Embryonic facial prominence (tissue), 1 donor: ENCODE results near the gene CTTN.

ENCODE experiments used
- DNase-seq: peaks from one replicate; pipeline ENCODE4 v3.0.0-alpha.2; 2016; ENCODE audit errors: extremely low spot score

CTTN gene

GRCh38 chr11:70409437-70409836 lies 11.1 kb downstream of the CTTN start:
- DNase-seq, result no peak

GRCh38 chr11:70409871-70410270 lies 11.5 kb downstream of the CTTN start:
- DNase-seq, result no peak

GRCh38 chr11:70410276-70411205 lies 12.2 kb downstream of the CTTN start:
- DNase-seq, result no peak

GRCh38 chr11:70411713-70412452 lies 13.6 kb downstream of the CTTN start:
- no peak for DNase-seq

GRCh38 chr11:70413151-70413550 lies 14.8 kb downstream of the CTTN start:
- DNase-seq, result no peak

- DNase-seq, result no peak
Observed at GRCh38 chr11:70414341-70415100, 16.2 kb downstream of the CTTN start.

- no peak for DNase-seq
Observed at GRCh38 chr11:70415191-70415590, 16.9 kb downstream of the CTTN start.

GRCh38 chr11:70415642-70416395 lies 17.5 kb downstream of the CTTN start:
- no peak for DNase-seq

GRCh38 chr11:70416881-70417280 lies 18.6 kb downstream of the CTTN start:
- no peak for DNase-seq

GRCh38 chr11:70418130-70418529 lies 19.8 kb downstream of the CTTN start:
- no peak for DNase-seq

GRCh38 chr11:70419307-70420007 lies 21.1 kb downstream of the CTTN start:
- DNase-seq, result no peak

GRCh38 chr11:70420008-70420464 lies 21.7 kb downstream of the CTTN start:
- DNase-seq, result no peak

- no peak for DNase-seq
Observed at GRCh38 chr11:70420496-70420895, 22.2 kb downstream of the CTTN start.

- DNase-seq, result no peak
Observed at GRCh38 chr11:70421123-70421522, 22.8 kb downstream of the CTTN start.

- DNase-seq, result no peak
Observed at GRCh38 chr11:70422692-70423522, 24.6 kb downstream of the CTTN start.

GRCh38 chr11:70423523-70424505 lies 25.5 kb downstream of the CTTN start:
- no peak for DNase-seq

- DNase-seq, result no peak
Observed at GRCh38 chr11:70424765-70425344, 26.5 kb downstream of the CTTN start.

- DNase-seq, result no peak
Observed at GRCh38 chr11:70427436-70427835, 29.1 kb downstream of the CTTN start.
